ENCODE data around the gene IPPK. TPM values are rescaled to one million over a fixed set of nuclear protein-coding genes. Genes with fewer than 3 reads are reported as not detected.

Gene IPPK
- total and polyA plus RNA-seq, 2 of the 8 experiments (the other 6 are each of a cell fraction or from before 2014, with no cell fraction given), result 10.5 to 13.6 TPM

GRCh38 chr9:92616199-92616641 lies 53.7 kb downstream of the IPPK start (continued):
- TF ChIP-seq CTCF (IDR thresholded peaks at IDR 0.05; ENCODE audit: control extremely low read depth in 1 of 3, insufficient read depth in 1 of 3, low read depth in 1 of 3, low read length in 3 of 3), result no peak

Data from H1 (cell line).